CD4-positive, alpha-beta T cell treated with Interleukin-12 subunit alpha and Interleukin-12 subunit beta, for 1 hour (primary cell): Measurements from ENCODE around the gene CHURC1.

Experiments
- DNase-seq: peaks from one replicate; pipeline ENCODE4 v3.0.0-alpha.2; 2020

Gene CHURC1

DNA sequence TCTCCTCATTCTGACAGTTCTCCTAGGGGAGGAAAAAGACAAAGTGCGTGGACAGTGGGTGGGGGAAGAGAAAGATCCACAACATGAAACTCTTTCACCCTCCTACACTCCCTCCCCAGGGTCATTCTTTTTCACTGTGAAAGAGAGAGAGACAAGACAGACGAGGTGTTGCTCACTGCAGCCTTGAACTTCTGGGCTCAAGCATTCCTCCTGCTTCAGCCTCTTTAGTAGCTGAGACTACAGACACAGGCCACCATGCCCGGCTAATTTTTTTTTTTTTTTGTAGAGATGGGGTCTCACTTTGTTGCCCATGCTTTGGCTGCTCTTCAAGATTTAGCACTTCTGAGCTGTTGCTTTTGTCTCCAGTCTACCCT lies 25.5 kb downstream of the CHURC1 start:
- no peak for DNase-seq

DNA sequence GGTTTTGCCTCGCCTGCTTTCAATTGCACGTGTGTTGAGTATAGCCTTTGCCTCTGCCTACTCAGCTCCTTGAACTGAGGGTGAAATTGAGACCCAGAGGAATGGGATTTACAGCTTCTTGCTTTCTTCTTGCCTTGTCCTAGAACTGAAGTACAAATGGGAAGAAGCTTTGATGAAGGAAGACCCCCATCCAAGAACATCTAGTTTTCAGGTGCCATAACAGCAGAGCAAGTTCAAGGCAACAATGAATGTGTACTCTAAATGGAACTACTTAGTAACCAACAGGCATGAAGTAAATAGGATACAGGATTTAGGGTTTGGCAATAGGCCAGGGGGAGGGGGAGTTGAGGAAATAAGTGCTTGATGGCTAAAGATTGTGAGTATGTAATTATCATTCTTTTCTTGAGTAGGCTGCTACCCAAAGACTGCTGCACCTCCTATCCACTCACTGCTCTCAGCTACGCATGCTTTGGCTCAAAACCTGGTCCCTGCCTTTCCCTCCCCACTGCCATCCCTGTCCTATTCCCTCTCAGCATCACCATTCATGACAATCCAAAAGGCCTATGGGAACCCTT lies 26.2 kb downstream of the CHURC1 start:
- no peak for DNase-seq

DNA sequence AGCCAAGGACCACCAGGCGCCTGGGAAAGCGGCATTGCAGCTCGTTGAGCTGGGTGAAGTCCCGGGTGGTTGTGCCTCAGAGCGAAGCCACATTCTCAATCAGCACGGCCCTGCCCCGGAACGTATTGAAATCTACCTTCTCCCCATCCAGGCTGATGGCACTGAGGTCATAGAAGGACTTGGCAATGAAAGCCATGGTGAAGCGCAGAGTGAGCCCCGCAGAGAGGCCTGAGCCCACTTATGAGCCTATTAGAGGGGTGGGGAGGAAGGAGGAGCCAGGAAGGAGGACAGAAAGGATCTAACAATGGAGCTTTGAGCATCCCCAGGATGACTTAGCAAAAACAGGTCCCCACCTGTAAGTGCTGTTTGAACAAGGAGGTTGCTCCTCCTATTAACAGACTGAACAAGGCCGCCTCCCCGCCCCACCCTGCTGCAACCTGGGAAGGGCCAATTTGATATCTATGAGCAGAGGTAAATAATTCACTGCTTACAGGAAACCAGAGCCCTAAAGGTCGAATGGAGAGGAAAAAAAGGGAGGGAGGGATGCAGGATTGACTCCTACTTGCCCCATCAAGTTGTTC lies 28.4 kb downstream of the CHURC1 start, which contains the start of gene GPX2:
Gene GPX2, minus strand, starts transcription at position 215 of the 581 bp plus-strand sequence. Its CDS starts 19 bp downstream, at position 196.
- no peak for DNase-seq

DNA sequence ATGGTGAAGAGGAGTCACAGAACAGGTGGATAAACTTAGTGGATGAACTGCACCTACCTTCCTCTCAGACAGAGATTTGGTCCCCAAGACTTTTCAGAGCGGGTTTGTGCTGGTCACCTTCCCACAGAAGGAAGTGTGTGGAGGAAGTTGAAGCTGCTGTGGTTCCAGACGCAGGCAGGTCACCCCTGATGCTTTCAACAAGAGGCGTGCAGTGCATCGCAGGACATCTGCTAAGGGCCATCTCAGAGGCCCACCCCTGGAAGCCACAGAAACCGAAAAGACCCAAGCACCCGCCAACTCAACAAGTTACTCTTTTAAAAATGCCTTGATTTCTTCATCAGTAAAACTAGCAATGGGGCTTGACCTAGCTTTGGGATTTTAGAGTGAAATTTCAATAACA lies 29.3 kb downstream of the CHURC1 start:
- DNase-seq = no peak

DNA sequence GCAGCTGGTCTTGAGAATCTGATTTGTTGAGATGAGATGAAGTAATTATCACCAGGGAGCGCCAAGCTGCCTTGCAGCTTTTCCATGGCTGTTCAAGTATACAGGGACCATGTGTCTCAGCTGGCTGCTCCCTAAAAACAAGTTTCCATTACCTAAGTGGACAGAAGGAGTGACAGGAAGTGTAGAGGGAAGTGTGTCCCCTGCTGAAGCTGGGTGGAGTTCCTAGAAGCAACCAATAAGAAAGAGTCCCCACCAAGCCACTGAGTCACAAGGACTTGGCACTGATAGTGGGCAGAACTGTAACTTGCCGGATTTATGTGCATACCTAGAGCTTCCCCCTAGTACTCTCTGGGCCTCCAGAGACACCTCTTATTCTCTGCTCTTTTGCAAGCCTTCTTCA lies 29.8 kb downstream of the CHURC1 start:
- no peak for DNase-seq

DNA sequence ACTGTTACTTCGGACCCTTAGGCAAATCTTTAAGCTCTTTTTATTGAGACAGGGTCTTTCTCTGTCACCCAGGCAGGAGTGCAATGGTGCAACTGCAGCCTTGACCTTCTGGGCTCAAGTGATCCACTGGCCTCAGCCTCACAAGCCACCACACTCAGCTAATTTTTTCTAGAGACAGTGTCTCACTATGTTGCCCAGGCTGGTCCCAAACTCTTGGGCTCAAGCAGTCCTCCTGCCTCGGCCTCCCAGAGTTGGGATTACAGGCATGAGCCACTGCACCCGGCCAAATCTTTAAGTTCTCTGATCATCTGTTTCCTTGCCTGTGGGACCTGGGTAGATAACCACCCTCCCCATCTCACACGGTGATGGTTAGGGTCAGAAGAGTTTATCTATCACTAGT lies 30.6 kb downstream of the CHURC1 start:
- no peak for DNase-seq

DNA sequence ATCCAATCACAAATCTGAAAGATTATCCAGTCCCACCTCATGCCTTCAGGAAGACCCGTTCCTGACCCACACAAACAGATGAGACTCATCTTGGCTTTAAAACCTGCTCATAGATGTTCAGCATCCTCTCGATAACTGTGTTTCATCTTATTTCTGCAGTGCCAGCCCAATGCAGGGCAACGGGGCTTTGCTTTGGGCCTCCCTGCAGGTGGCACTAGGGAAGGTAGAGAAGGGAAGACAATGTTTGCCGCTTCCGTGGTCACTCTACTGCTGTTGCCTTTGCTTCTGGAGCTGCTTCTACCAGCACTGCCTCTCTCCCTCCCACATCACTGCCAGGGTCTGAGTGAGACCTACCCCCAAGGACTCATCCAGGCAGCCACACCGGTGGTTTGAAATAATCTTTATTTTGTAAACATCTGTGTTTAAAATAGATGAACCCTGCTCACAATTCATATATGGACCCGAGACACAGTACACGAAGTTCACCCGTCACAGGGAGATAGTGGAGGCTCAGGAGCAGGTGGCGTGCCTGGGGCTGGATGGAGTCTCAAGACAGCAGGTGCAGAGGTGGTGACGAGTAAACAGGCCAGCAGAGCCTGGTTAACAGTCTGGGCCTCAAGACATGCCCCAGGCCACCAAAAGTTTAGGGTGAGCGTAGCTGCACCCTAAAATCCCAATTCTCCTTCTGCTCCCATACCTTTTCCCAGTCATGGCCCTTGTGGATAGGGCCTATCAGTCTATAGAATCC lies 31.4 kb downstream of the CHURC1 start:
- no peak for DNase-seq

DNA sequence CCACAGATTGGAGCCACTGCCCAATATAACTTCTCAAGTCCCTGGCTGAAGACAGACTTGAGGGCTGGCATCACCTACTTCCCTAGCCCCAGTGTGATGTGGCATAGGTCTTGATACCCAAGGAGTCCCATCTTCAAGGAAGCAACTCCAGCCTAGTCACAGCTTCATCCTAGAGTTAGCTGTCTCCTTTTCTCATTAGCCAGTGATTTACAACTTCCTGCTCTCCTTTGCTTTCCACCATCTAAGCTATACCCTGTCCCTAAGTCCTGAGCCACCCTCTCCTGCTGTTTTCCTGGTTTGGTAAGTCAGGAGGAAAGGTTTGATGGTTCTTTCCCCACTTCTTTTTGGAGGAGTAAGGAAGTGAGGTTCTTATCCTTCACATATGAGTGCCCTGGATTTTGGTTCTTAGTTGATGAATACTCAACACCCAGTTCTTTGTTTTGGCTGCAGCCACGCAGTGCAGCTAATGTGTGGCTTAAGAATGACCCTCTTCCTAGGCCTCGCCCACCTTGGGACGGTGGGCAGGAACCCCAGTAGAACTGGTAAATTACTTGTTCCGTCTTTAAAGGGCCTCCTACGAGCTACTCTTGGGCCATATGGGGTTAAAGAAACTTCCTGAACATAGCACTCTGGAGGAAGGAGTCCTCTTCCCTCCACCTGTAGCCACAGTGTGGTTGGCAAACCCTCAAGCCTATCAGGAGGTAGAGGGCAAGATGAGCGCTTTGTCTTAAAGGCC lies 32.2 kb downstream of the CHURC1 start:
- no peak for DNase-seq

DNA sequence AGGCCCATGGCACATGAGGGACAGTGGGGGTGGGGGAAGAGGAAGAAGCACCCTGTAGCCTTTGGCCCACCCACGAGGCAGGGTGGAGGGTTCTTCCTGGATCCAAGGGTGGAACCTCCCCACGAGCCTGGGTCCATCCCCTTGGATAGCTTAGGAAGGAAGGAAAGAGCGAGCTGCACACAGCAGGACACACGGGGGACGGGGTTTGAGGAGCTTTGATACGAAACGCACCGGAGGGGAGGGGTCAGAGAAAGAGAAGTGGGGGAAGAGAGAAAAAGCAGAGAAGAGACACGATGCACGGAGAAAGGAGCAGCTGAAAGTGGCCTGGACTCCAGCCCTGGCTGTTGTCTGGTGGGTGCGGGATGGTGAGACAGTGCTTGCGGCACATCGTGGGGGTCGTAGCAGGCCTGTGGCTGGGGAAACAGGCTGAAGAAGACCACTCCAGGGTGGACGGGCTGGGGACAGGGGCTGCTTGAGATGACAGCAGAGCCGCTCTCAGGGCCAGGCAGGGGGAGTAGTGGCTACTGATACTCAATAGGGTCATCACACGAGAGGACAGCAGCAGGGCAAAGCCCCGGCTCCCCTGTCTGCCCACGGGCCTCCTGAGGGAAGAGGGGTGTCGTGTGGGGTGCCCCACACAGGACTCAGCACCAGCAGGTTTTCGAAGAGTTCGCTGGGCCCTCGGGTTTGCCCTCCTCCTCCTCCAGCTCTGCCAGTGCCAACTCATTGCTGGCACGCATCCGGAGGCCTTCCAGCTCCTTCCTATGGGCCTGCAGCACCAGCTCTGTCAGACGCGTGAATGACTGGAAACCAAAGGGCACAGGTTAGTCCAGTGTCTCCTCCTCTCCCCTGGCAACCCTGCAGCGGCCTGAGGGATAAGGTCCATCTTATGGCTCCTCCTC lies 33.7 kb downstream of the CHURC1 start:
- DNase-seq = no peak

DNA sequence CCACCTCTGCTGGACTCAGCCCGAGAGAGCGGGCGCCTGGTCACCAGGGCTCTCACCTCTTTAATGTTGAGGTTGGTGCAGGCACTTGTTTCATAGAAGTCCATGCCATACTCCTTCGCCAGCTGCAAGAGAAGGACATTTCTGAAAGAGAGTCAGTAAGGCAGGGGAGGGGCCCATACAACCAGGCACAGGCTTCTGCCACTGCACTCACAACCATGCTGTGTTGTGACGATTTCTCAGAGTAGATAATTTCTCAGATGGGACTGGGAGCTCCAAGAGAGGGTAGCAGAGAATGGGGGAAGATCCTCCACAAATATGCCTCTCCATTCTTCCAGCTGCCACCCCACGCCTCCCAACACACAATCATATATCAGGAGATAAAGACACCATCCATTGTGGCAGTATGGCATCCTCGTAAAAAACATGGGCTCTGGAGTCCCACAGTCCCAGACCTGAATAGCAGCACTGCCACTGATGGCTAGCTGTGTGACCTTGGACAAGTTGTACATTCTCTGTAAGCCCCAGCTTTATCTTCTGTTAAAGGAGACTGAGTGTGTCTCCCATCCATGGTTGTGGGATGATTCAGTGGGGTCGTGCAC lies 34.5 kb downstream of the CHURC1 start:
- DNase-seq = no peak

DNA sequence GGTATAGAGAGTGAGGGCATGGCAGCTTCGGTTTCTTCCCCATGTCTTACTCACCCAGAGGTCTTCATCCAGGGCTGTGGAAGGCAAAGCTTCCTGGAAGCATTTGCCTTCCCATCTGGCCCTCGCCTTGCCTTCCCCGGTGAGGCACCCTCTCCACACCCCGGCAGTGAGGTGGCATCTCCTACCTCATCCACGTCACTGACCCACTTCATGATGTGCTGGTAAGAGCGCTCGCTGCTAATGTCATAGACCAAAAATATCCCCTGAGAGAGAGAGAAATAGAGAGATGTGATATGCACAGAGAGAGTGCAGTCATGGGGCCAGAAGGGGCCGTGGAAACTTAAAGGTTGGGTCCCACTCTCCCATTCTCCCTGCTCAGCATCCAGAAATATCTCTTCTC lies 36.6 kb downstream of the CHURC1 start:
- DNase-seq = no peak

DNA sequence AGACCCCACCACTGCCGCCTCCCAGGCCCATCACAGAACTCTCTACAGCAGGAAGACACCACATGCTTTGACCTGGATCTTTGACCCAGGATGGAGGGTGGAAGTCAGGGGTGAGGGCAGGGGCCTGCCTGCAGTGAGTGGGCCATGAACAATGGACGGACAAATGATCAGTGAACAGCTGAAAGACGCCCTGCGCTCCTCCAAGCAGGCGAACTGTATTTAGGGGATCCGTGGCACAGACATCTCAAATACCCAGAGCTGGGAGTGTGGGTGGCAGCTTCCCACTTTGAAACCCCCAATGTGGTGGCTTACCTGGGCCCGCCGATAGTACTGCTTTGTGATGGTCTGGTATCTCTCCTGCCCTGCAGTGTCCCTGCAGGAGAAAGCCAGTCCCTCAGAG lies 37.0 kb downstream of the CHURC1 start:
- DNase-seq = no peak

DNA sequence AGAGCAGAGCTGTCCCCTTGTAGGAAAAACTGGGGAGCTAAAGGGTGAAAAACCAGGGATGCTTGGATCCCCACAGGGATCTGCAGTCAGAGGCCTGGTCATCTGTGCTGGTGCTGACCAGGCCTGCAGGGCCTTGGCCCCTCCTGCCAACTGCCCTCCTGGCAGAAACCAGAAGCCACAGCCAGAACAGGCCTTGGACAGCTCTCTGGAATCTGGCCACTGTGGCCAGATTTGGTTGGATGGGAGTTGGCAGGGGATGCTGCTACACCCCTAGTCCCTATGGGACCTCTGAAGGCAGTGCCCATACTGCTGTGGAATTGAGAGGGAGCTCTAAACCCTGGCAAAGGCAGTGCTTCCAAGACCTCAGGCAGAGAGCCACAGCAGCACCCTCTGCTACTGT lies 37.5 kb downstream of the CHURC1 start:
- DNase-seq = no peak

DNA sequence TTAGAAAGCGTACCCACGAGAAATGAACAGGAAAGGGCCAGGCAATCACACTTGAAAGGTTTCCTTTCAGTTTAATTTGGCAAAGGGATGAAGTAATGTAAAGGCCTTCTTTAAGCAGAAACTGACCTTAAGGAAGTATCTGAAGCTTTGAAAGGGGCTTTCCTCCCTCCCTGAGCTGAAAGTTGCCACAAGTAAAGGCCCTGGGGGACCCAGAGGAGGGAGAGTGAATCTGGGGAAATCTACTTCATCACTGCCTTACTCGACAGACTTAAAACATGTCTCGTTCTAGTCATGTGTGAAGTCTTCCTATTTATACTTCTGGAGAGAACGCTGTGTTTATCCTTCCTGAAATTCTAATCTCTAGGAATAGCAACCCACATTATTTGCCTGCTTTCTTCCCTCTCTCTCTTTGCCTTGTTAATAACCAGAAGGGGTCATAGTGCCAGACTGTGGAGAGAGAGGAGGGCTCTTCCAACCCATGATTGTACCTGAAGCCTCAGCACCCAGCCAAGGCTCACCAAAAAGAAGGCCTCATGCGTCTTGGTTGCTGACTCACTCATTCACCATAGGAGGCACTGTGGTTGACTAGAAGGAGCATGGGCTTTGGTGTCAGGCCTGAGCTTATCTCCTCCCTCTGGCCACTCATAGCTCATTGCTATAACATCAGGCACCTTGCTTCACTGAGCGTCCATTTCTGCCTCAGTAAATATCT lies 38.5 kb downstream of the CHURC1 start:
- no peak for DNase-seq

DNA sequence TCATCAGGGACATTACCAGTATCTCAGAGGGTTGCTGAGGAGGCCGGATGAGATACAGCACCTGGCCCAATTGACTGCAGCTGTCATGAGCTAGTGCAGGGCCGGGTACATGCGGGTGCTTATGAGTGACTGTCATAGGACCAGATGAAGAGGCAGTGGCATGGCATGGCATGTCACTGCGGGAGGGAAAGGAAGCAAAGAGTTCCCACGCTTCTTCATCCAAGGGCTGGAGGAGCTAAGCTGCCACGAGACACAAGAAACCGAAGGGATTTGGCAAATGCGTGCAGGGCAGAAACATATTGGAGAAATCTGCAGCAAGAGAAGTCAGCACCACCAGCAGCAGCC lies 39.0 kb downstream of the CHURC1 start:
- DNase-seq = no peak

DNA sequence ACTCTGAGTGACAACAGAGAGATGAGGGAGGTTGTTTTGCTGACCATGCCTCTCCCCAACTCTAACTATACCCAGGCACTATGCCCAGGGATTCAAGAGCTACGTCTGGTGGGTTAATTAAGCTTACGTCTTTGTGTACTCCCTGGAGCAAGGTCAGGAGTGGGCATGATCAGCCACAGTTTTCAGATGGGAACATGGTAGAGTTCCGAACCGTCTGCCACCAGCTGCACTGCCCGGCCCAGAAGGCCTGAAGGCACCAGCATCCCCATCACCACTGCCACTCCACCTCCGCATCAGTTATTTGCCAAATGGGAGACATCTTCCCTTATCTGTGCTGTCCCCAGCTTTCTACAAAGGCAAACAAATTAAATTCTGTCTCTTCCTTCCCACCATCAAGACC lies 39.4 kb downstream of the CHURC1 start:
- DNase-seq = no peak

DNA sequence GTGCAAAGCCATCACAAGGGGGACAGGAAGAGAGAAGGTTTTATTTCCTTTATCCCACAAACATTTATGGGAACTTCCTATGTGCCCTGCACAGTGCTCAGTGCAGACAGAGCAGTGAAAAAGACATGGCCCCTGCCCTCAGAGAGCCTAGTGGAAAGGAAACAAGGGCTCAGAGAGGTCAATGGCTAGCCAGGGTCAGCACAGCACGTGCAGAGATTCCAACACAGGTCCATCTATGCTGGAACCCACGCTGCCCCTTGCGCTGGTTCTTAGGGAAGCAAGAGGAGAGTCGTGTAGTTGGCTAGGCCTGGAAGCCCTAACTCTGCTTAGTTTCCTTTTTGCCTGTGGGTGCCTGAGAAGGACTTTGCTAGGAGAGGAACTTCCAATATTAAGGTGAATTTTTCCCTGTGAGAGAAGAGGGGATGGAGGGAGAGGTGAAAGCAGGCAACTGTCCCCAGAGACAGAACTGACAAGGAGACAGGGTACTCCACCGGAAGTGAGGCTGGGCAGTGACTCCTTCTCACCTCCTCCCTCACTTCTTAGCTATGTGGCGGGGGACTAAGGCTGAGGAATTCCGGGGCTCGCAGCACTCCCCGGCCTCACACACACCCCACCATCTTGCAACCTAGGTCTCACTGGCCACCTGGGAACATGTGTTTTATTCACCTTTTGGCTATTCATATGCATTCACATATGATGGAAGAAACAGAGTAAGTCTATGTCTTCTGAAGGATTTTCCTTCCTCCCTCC lies 40.4 kb downstream of the CHURC1 start:
- no peak for DNase-seq

DNA sequence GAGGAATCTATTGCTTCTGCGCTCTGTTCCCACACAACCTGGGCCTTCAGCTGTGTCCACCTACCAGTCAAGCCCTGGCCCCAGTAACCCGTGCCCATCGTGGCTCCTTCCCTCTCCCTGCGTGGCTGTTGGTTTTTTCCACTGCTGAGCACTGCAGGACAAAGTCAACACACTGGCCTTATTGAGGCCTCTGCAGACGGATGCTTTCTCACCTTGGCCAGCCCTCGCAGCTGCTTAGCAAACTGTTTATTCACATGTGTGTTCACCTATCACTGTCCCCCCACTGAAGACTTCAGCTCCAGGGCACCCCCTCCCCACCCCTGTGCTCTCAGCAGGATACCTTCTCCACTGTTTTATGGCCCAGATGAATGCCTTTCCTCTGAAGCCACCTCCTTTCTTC lies 41.0 kb downstream of the CHURC1 start:
- no peak for DNase-seq

DNA sequence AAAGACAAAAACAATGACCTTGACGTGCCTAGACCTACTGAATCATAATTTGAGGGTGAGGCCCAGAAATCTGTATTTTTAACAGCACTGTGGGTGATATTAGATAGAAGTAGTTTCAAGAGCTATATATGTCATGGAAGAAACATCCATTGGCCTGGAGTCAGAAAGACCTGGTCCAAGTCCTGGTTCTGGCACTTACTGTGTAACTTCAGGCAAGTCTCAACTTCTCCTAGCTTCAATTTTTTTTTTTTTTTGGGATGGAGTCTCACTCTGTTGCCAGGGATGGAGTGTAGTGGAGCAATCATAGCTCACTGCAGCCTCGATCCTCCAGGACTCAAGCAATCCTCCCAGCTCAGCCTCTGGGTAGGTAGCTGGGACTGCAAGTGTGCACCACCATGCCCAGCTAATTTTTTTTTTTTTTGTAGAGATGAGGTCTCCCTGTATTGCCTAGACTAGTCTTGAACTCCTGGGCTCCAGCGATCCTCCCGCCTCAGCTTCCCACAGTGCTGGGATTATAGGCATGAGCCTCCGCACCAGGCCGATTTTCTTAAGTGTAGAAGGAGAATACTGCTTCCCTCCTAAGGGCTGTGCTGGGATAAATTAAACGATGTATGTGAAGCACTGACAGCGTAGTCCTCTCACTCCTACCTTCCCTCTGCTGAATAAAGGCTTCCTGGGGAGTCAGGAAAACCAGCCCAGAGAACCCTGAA lies 42.6 kb downstream of the CHURC1 start:
- no peak for DNase-seq

DNA sequence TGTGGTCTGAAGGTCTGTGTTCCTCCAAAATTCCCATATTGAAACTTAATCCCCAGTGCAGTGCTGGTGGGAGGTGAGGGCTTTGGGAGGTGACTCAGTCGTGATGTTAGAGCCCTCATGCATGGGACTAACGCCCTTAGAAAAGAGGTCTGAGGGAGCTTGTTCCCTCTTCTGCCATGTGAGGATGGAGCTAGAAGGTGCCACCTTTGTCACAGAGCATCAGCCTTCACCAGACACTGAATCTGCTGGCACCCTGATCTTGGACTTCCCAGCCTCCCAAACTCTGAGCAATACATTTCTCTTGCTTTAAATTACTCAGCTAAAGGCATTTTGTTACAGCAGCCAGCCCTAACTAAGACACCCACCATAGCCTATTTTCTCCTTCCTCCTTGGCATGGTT lies 43.9 kb downstream of the CHURC1 start:
- no peak for DNase-seq
